GM19467 (cell line): ENCODE results near the gene UNC5A.

Source experiments
- ATAC-seq: cut with Tn5 transposase; IDR thresholded peaks from one replicate; pipeline ENCODE4 v1.9.1; 2021; ENCODE audit warnings: mild to moderate bottlenecking, moderate library complexity; ENCODE audit not compliant: unreplicated experiment

UNC5A gene

GRCh38 chr5:176810081-176810597 is at the start of gene UNC5A:
UNC5A (plus strand) TSS chr5:176810559; CDS start chr5:176810751, 192 bp downstream.
- no peak for ATAC-seq

- ATAC-seq, result no peak
Observed at GRCh38 chr5:176761755-176762154, 48.6 kb upstream of the UNC5A start.

GRCh38 chr5:176762489-176762888 is 47.9 kb upstream of the UNC5A start:
- ATAC-seq, result no peak

- no peak for ATAC-seq
Observed at GRCh38 chr5:176765687-176766086, 44.7 kb upstream of the UNC5A start.

GRCh38 chr5:176768174-176768970 is 42.0 kb upstream of the UNC5A start:
- ATAC-seq, result no peak

GRCh38 chr5:176769911-176770310 is 40.4 kb upstream of the UNC5A start:
- no peak for ATAC-seq

GRCh38 chr5:176770431-176770830 is 39.9 kb upstream of the UNC5A start:
- no peak for ATAC-seq

- no peak for ATAC-seq
Observed at GRCh38 chr5:176771102-176771845, 39.1 kb upstream of the UNC5A start.

GRCh38 chr5:176772271-176773210 is 37.8 kb upstream of the UNC5A start:
- no peak for ATAC-seq

GRCh38 chr5:176773408-176774035 is 36.8 kb upstream of the UNC5A start:
- ATAC-seq, result no peak

GRCh38 chr5:176774216-176775171 is 35.9 kb upstream of the UNC5A start:
- ATAC-seq, result no peak

GRCh38 chr5:176775409-176775808 is 35.0 kb upstream of the UNC5A start:
- no peak for ATAC-seq

GRCh38 chr5:176776141-176776865 is 34.1 kb upstream of the UNC5A start:
- no peak for ATAC-seq

- no peak for ATAC-seq
Observed at GRCh38 chr5:176776916-176777315, 33.4 kb upstream of the UNC5A start.

GRCh38 chr5:176778921-176779465 is 31.4 kb upstream of the UNC5A start:
- ATAC-seq, result no peak

GRCh38 chr5:176779537-176779936 is 30.8 kb upstream of the UNC5A start:
- no peak for ATAC-seq

- no peak for ATAC-seq
Observed at GRCh38 chr5:176780176-176781053, 29.9 kb upstream of the UNC5A start.

- ATAC-seq, result no peak
Observed at GRCh38 chr5:176781054-176781375, 29.3 kb upstream of the UNC5A start.
